ENCODE measurements around the gene POLR1C. TPM values are rescaled to one million over a fixed set of nuclear protein-coding genes. Genes with fewer than 3 reads are reported as not detected.

POLR1C gene
- total RNA-seq, 2 donors from 2014 or later, result 19.6 to 26.9 TPM

DNA sequence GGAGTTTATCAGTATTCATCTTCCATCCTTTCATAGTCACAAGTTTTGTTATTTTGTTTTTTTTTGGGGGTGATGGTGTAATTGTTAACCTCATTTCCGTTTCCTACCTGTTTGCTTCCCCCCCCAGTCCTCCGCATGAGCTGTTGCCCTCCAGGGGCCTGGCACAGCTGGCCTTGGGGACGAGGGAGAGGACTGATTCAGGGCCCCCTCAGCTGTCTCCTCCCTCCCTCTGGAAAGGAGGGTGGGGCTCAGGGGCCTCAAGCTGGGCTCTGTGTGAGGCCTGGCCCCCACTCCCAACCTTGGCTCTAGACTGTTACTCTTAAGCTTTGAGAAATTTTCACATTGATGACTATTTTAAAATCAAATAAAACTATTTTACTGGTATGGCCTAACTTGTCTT is 10.7 kb upstream of the POLR1C start:
- intact Hi-C loops (cut with DNase I, micrococcal nuclease), result loop anchor here (10.0 kb wide), 2 partner anchors 51 to 241 kb away; partner anchors contain the start of gene DLK2 (in 1 of the 2)
- DNase-seq, result no peak
- ATAC-seq, result no peak

DNA sequence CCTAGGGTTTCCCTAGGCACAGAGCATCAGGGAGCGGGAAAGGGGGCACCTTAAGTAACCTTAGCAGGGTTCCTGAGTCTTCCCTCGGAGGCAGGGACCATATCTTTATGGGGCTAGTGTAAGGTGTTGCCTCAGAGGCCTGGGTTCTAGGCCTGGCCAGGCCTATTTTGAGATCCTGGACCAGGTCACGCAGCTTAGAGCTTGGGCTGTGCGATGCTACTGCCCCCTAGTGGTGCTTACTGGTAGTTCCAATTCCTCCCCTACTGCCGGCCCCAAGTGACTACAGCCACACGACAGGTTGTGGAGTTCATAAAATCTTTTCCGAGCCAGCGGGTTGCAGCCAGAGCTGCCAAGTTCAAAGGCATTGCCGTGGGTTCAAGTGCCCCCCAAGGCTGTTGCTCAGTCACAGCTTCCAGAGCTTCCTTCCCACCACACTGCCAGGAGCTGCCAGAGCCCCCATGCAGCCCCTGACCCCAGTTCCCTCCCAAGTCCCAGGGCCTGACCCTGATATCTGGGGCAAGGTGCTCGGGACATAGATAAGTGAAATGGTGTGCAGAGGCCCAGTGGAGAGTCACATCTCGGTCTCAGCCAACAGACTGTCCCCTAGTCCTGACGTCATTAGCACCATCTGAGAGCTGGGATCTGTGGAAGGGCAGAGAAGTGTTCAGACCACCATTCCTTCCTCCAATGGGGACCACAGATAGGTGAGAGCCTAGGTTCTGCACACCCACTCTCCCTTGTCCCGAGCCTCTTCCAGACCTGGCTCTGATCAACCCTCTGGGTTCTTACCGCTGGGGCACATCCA is 10.0 kb upstream of the POLR1C start:
- peak; percentile 34 for ATAC-seq
- peak; percentile 62 to 81 for DNase-seq
- intact Hi-C loops (cut with DNase I, micrococcal nuclease), result loop anchor here (10.0 kb wide), 2 partner anchors 52 to 242 kb away; partner anchors contain the start of gene DLK2 (in 1 of the 2)

DNA sequence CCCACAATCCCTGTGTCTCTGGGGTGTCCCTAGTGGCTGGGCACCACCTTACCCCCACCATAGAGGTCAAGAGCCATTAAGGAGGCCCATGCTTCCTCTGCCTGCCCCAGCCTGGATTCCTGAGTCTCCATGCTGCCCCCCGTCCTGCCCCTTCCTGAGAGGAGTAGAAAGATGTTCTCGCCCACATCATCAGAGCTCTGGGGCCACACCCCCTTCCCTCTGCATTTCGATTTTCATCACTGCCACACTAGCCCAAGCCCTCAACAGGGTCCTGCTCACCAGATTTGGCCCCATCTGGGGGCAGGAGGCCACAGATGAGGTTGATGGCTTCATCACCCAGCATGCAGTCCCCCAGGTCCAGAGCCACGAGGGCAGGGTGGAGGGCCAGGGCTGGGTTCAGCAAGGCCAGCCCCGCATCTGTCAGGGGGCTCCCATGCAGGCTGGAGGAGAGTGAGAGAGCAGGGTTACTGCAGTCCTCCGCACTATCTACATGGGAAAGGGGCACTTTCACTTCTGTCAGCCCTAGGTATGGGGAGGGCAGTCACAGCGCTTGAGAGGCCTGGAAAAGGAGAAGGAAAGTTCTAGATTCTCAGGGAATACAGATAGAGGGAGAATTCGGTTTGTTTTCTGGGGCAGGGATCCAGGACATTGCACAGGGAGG is 8.3 kb upstream of the POLR1C start:
- no peak for DNase-seq
- intact Hi-C loops (cut with DNase I, micrococcal nuclease), result loop anchor here (10.0 kb wide), 2 partner anchors 54 to 244 kb away; partner anchors contain the start of gene DLK2 (in 1 of the 2)
- no peak for ATAC-seq

DNA sequence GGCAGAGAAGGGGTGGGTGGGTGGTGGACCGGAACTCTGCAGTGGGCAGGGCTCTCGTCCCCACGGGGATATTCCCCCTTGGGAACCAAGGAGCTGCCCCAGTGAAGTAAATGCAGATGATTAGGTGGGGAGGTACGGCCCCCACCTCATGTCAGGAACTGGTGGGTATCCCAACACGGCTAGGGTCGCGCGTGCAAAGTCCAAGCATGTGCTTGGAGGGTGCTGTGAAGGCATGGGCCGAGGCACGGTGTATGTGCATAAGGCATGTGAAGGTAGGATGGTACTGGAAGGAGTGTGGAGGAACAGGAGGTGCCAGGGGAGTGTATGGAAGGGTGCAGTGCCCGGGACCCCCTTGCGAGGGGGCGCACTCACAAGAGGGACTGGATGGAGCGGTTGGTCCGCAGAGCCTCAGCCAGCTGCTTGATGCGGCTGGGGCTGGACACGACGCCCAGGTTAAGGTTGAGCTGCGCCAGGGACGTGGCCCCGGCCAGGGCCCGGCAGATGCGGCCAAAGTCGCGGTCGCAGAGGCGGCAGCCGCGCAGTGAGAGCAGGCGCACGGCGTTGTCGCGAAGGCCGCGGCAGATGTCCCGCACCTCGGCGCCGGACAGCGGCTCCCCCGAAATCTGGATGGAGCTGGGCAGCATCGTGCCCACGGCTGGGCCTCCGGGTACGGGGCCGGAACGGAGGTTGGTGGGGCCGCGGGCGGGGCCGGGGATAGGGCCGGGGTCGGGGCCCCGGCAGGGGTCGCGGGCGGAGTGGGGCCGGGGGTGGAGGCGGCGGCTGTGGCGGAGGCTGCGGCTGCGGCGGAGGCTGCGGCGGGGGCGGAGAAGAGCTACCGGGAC is 7.5 kb upstream of the POLR1C start:
- no peak for DNase-seq
- intact Hi-C loops (cut with DNase I, micrococcal nuclease), result loop anchor here (10.0 kb wide), 2 partner anchors 55 to 245 kb away; partner anchors contain the start of gene DLK2 (in 1 of the 2)
- ATAC-seq, result no peak

DNA sequence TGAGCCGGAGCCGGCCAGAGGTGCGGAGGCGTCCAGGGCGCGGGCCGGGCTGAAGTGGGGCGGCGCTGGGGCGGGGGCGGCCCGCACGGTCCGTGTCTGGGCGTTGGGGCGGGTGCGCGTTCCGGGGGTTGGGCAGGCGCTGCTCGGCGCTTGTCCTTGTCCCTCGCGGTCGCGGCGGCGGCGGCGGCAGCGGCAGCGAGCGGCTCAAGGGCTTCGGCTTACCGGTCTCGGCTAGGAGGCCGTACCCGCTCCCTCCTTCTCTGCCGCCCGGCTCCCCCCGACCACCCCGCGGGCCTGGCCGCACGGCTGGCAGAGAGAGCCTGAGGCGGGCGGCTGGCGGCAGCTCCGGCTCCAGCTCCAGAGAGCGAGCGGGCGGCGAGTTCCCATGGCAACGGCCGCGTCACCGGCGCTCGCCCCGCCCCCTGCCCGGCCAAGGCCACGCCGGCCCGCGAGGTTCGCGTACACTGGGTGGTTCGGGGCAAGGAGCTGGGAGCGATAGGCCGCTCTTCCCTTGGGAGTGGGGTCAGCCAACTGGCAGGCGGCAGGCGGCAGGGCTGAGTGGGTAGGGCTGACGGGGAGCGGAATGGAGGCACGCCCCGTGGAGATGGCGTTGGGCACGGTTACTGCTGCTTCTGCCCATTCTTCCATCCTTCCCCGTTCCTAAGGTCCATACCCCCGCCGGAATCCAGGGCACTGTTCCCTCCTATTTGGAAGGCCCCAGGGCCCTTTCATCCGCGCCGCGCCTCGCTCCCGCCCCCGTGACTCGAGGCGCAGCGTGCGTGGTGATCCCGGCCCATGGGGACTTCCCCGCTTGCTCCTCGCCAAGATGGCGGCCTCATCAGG is 6.7 kb upstream of the POLR1C start, which contains the start of gene LRRC73:
TSS of gene LRRC73 (minus strand) at position 363 of the 843 bp plus-strand sequence. CDS start 561 bp downstream, outside the sequence.
- ATAC-seq, result peak; percentile 83
- intact Hi-C loops (cut with DNase I, micrococcal nuclease), result loop anchor here (10.0 kb wide), 2 partner anchors 55 to 245 kb away; partner anchors contain the start of gene DLK2 (in 1 of the 2)

DNA sequence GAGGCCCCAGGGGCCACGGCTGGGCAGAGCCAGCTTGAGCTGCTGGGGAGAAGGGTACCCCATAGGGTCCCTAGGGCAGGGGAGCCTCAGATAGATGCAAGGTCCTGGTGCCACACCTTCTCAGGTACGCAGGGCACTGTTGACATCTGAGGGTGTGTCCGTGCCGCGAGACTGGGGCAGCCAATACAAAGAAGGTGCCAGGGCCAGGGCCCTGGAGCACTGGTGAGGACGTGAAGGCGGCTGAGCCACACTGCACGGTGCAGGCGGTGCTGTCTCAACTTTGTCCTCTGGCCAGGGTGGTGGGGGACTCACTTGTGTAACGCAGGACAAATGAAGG is 6.1 kb upstream of the POLR1C start:
- peak; percentile 77 for ATAC-seq
- intact Hi-C loops (cut with DNase I, micrococcal nuclease), result no loop called here
- DNase-seq, result peak; percentile 73 to 81

More for the DNA sequence above, 6.7 kb upstream of the POLR1C start, which contains the start of gene LRRC73:
- DNase-seq, result peak; percentile 83 to 89

DNA sequence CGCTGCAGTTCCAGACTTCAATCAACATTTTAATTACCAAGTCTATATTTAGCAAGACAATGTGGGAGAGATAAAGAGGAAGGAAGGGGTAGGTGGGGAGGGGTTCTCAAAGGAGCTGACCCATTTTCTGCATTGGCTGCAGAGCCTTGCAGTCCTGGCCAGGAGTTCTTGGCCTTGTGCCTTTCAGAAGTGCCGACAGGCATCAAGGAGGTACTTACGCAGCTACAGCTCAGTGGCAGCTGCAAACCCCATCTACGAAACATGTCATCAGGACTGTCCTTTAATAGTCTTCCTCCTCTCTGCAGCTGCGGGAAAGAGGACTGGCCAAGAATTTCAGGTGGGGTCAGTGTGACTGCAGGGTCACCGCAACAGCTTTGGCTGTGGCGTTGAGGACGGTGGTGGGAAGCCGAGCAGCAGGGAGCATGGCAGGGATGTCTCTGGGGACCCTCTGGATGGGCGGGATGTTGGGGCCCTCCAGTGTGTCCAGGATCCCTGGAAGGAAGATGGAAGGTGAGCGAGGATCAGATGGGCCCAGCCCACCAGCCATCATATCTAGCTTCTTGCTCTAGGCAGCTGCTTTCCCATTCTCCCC is 5.0 kb upstream of the POLR1C start:
- DNase-seq (no peak), ATAC-seq (no peak)
- intact Hi-C loops (cut with DNase I, micrococcal nuclease), result no loop called here

DNA sequence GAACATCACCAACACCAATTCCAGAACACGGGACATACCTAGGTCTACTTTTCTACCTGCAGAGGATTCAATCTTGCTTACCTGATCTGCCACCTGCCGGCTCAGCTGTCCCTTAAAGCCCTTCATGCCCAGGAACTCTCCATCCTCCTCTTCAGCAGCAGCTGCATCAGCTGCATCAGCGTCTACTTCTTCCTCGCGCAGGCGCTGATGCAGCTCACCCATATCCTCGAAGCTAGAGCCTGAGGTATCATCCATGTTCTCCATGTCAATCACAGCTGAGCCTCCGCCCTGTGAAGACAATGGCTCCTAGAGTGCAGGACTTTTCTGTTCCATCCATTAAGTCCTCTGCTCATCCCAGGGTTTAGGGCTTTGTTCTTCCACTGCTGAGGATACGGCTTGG is 1.1 kb upstream of the POLR1C start:
- no peak for DNase-seq
- intact Hi-C loops (cut with DNase I, micrococcal nuclease), result no loop called here

DNA sequence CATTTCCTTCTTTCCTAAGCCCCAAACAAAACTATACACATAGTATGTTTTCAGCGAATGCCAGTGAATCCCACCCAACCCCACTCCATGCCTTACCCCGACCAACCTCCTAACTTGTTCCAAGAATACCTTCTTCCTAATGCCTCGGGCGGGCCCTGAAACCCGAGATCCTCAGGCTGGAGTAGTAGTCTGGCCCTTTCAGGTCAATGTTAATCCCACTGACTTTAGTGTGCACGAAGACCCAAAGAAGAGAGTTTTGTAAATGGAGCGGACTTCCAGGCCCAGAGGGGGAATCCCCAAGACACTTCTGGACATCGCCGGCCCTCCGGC is 557 bp upstream of the POLR1C start:
- DNase-seq, result no peak
- ATAC-seq, result peak; percentile 23
- intact Hi-C loops (cut with DNase I, micrococcal nuclease), result no loop called here

More for the DNA sequence above, 1.1 kb upstream of the POLR1C start:
- ATAC-seq, result no peak

DNA sequence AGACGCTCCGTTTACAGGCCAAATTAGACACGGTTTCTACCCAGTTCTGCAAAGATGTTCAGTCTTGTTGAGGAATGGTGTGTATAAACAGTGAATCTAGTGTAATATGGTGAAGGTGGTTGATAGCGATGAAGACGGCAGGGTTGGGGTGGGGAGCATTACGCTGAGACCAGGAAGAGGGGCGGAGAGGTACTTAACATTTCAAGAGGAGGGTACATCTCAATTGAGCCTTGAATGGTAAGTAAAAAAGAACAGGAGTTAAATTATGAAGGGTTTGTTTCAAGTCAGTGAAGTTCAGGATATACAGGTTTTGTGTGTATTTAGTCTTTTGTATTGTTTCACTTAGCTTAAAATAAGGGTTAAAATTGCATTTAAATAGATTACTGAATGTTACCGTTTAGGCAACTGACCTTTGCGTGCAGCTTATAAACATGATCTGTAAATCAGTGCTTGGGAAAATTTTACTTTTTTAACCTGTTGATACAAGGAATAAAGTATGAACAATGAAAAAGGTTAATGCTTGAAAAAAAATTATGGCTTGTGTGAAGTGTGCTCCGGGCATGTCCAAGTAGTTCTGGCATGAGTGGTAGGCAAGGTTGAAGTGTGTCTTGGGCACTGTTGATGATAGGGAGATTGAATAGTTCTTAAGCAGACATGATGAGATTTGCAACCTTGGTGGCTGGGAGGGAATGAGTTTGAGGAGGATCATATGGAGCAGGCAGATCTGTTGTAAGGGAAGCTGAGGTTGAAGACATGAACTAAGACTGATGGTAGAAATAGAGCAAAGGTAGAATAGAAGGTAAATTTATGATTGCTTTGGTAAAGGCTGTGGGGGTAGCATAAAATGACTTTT is 842 bp downstream of the POLR1C start:
- intact Hi-C loops (cut with DNase I, micrococcal nuclease), result no loop called here
- peak; percentile 8 for ATAC-seq
- DNase-seq, result no peak

DNA sequence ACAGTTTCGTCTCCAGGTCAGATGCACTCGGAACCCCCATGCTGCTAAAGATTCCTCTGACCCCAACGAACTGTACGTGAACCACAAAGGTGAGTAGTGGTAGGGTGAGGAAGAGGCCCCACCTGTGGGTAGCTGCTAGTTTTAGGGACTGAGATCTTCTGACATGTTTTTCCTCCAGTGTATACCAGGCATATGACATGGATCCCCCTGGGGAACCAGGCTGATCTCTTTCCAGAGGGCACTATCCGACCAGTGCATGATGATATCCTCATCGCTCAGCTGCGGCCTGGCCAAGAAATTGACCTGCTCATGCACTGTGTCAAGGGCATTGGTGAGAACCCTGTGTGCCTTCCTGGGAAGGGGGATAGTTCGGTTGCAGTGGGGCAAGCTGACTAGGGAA is 3.2 kb downstream of the POLR1C start:
- ATAC-seq (no peak), DNase-seq (no peak)
- intact Hi-C loops (cut with DNase I, micrococcal nuclease), result no loop called here

DNA sequence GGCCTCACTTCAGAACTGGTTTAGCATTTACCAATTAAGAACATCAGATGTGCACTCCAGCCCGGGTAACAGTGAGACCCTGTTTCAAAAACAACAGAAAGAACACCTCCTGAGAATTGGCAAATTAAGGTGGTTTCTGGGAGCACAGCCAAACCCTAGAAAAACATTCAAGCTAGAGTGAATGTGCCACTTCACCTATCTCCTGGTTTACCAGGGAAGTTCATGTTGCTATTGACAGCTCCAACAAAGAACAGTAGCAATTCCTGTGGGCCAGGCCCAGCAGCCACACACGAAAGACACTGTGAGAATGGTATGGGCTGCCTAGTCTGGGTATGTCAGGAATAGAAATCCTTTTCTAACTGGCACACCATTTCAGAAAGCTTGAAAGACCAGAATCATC is 4.9 kb downstream of the POLR1C start:
- ATAC-seq (no peak), DNase-seq (no peak)
- intact Hi-C loops (cut with DNase I, micrococcal nuclease), result no loop called here

DNA sequence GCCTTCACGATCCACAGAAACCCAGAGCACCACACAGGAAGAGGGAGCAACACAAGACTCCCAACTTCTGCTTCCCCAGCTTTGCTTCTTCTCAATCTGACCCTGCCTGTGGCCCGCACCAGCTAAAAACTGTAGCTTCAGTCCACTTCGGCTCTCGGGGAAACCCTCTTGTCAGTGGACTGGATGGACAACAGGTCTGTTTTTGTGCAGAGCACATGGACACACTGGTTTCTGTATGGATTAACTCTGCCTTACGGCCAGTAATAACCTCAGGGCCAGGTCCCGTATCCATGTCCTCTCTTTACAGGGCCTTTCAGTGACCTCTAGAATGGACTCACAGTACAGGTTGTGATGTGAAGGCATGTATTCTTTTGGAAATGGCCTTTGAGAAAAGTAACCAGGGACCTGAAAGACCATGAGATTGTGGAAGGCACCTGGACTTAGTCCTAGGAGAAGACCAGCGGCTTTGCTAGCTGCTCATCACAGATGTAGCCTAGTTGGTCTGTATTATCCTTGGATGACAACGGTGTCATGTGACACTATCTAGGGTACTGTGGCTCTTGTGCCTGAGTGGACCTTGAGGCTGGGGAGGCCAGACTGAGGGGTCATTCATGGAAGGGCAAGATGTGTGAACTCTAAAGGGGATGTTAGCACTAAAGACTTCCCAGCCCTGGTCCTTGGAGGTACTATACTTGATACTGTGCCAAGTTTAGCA is 5.8 kb downstream of the POLR1C start:
- no peak for DNase-seq
- intact Hi-C loops (cut with DNase I, micrococcal nuclease), result no loop called here
- ATAC-seq, result no peak

DNA sequence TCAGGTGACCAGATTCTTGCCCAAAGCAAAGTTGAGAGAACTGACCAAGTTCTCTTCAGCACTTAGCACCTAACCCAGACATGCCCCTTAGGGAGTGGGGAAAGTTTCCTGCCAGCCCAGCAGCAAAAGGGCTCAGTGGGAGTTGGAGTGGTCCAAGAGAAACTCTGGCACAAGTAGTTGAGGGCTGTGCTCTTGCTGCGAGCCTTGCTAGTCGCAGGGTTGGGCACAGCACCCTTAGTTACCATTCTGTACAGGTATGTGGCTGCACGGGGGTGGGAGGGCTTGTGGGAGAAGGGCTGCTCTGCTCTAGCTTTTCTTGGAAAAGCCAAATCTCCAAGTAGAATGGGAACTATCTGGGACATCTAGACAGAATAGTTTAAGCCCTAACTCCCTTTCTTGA is 6.4 kb downstream of the POLR1C start:
- DNase-seq (no peak), ATAC-seq (no peak)
- intact Hi-C loops (cut with DNase I, micrococcal nuclease), result no loop called here

DNA sequence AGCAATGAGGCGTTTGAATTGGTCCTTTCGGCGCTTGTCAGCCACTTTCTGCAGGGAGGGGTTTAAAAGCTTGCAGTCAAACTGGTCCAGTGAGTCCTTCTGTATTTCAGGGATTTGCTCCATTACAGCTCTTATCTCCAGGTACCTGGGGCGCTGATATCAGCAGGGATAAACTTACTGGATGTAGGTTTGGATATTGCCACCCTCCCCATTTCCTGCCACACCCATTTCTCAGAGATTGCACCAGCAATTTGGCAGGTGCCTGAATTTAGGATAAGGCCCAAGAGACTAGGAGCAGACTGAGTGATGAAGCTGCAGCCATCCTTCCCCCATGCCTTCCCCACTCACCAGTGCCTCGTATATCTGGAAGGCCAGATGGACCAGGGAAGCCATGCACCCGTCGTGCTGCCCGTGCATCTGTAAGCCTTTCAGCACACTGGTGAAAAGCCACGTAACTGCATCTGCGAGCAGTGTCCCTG is 7.6 kb downstream of the POLR1C start:
- DNase-seq (no peak), ATAC-seq (peak; percentile 17)
- intact Hi-C loops (cut with DNase I, micrococcal nuclease), result no loop called here

DNA sequence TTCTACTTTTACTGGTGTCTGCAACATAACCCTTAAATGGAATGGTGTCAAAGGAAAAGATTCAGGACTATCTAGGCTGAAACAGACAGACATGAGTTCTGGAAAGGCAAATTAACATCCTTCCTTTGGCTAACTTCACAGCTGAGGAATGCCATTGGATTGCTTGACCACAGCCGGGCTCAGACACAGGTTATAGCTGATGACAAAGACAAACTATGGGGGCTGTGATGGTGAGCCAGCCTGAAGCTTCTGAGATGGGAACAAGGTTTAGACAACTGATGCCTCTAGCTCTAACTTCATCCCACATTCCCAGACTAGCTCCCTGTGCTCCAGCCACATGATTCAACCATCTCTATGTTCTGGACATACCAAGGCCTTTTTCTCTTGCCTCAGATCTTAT is 15.3 kb downstream of the POLR1C start:
- ATAC-seq (no peak), DNase-seq (no peak)
- intact Hi-C loops (cut with DNase I, micrococcal nuclease), result no loop called here

Data from left colon (tissue), 2 donors.